ENCODE data around the gene MSANTD3.

MSANTD3 gene

DNA sequence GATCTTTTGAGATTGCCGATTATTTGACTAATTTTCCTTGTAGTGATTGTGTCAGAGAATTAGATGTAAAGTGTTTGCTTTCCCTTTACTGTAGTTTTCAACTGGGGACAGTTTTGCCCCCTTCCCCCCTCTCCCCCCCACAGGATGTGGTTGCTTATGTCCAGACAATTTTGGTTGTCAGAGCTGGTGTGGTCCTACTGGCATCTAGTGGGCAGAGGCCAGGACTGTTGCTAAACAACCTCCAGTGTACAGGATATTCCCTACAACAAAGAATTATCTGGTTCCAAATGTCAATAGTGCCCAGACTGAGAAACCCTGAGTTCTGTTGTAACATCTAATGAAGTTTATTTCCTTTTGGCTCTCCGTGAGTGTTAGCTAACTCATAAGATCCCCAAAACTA is 66.0 kb downstream of the MSANTD3 start:
- TF ChIP-seq ZNF274 (IDR thresholded peaks at IDR 0.05; ENCODE audit: low read depth, low read length), result no peak
- H3K4me3 ChIP-seq (ENCODE audit: low read length), result no peak overlapping the region

DNA sequence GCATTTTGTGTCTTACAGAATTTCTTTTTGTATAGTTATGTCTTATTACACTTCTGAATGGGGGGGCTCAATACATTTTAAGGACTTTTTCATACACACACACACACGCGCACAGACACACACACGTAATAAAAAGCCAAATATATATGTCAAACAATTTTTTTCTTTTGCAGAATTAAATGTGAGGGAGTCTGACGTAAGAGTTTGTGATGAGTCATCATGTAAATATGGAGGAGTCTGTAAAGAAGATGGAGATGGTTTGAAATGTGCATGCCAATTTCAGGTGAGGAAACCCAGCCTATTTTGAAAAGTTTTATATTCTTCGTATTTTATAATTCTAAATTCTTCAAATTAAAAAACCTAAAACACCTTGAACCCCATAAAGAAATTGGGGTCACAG is 71.6 kb downstream of the MSANTD3 start:
- no peak for TF ChIP-seq ZNF274 (IDR thresholded peaks at IDR 0.05; ENCODE audit: low read depth, low read length)
- no peak overlapping the region for H3K4me3 ChIP-seq (ENCODE audit: low read length)

DNA sequence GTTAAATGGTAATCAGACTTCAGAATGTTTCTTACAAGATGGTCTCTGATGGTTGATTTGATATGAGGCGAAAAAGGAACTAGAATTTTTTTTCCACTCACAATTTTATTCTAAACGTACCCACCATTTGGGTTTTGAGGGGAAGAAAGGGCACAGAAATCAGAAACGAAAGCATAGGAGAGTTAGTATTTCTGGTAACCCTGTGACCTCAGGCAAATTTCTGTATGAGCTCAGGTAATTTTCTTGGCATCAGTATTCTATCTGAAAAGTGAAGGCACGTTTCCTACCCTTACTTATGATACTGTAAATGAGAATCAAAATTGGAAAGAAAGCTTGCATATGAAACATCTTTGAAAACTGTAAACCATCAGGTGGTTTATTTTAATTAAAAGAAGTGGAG is 72.5 kb downstream of the MSANTD3 start:
- TF ChIP-seq ZNF274 (IDR thresholded peaks at IDR 0.05; ENCODE audit: low read depth, low read length), result no peak
- no peak overlapping the region for H3K4me3 ChIP-seq (ENCODE audit: low read length)

DNA sequence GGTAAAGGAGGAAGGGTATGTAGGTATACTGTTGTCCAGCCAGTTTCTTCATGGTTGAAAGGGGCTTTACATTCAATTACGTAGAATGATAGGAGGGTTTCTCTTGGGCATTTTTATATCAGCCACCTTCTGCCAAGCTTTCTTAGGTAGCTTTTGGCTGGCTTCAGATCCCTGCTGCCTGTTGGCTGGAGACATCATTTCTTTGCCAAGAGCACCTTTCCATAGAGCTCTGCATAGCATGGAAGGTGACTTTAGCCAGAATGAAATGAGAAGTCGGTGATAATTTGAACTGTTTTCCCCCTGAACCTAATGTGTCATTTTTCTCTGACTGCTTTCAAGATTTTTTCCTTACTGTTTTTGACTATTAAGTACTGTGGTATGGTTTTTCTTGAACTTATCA is 72.9 kb downstream of the MSANTD3 start:
- TF ChIP-seq ZNF274 (IDR thresholded peaks at IDR 0.05; ENCODE audit: low read depth, low read length), result no peak
- H3K4me3 ChIP-seq (ENCODE audit: low read length), result no peak overlapping the region

Data from GM08714 (cell line).